ENCODE results near the gene HPX.

Gene HPX

GRCh38 chr11:6474806-6475500, 34.2 kb upstream of the HPX start:
- H3K4me3 ChIP-seq (ENCODE audit: low read length), result no peak overlapping the region

GRCh38 chr11:6474413-6474792, 33.6 kb upstream of the HPX start:
- H3K4me3 ChIP-seq (ENCODE audit: low read length), result peak overlapping the region; percentile 44; the same call in 1 of the 2 replicates
- no peak for TF ChIP-seq ZNF274 (IDR thresholded peaks at IDR 0.05; ENCODE audit: low read depth, low read length)

More at GRCh38 chr11:6474806-6475500, 34.2 kb upstream of the HPX start:
- no peak for TF ChIP-seq ZNF274 (IDR thresholded peaks at IDR 0.05; ENCODE audit: low read depth, low read length)

- peak within 1 kb of the TSS; percentile 66 for H3K4me3 ChIP-seq (ENCODE audit: low read length)
- no peak for TF ChIP-seq ZNF274 (IDR thresholded peaks at IDR 0.05; ENCODE audit: low read depth, low read length)
These were observed 32.9 kb upstream of the HPX start, which contains the start of gene TRIM3 for GRCh38 chr11:6473451-6474412. TRIM3 (minus strand) TSS chr11:6473941; CDS start chr11:6465695, 8,246 bp downstream.

GRCh38 chr11:6472934-6473333, 32.1 kb upstream of the HPX start:
- H3K4me3 ChIP-seq (ENCODE audit: low read length), result peak overlapping the region; percentile 24; the same call in 1 of the 2 replicates
- TF ChIP-seq ZNF274 (IDR thresholded peaks at IDR 0.05; ENCODE audit: low read depth, low read length), result no peak

GRCh38 chr11:6469599-6469998, 28.8 kb upstream of the HPX start:
- TF ChIP-seq ZNF274 (IDR thresholded peaks at IDR 0.05; ENCODE audit: low read depth, low read length), result no peak
- H3K4me3 ChIP-seq (ENCODE audit: low read length), result no peak overlapping the region

GRCh38 chr11:6468712-6469495, 28.1 kb upstream of the HPX start:
- TF ChIP-seq ZNF274 (IDR thresholded peaks at IDR 0.05; ENCODE audit: low read depth, low read length), result no peak
- no peak overlapping the region for H3K4me3 ChIP-seq (ENCODE audit: low read length)

- H3K4me3 ChIP-seq (ENCODE audit: low read length), result no peak overlapping the region
- TF ChIP-seq ZNF274 (IDR thresholded peaks at IDR 0.05; ENCODE audit: low read depth, low read length), result no peak
These were observed 18.3 kb upstream of the HPX start for GRCh38 chr11:6459099-6459450.

- no peak for TF ChIP-seq ZNF274 (IDR thresholded peaks at IDR 0.05; ENCODE audit: low read depth, low read length)
- H3K4me3 ChIP-seq (ENCODE audit: low read length), result no peak overlapping the region
These were observed 17.7 kb upstream of the HPX start for GRCh38 chr11:6458352-6459098.

- H3K4me3 ChIP-seq (ENCODE audit: low read length), result no peak overlapping the region
- TF ChIP-seq ZNF274 (IDR thresholded peaks at IDR 0.05; ENCODE audit: low read depth, low read length), result no peak
These were observed 17.0 kb upstream of the HPX start for GRCh38 chr11:6457581-6458320.

GRCh38 chr11:6456361-6457073, 15.7 kb upstream of the HPX start:
- H3K4me3 ChIP-seq (ENCODE audit: low read length), result no peak overlapping the region
- no peak for TF ChIP-seq ZNF274 (IDR thresholded peaks at IDR 0.05; ENCODE audit: low read depth, low read length)

- H3K4me3 ChIP-seq (ENCODE audit: low read length), result no peak overlapping the region
- TF ChIP-seq ZNF274 (IDR thresholded peaks at IDR 0.05; ENCODE audit: low read depth, low read length), result no peak
These were observed 14.3 kb upstream of the HPX start for GRCh38 chr11:6455070-6455469.

- TF ChIP-seq ZNF274 (IDR thresholded peaks at IDR 0.05; ENCODE audit: low read depth, low read length), result no peak
- H3K4me3 ChIP-seq (ENCODE audit: low read length), result no peak overlapping the region
These were observed 12.4 kb upstream of the HPX start for GRCh38 chr11:6453152-6453551.
